GM12891 (cell line): ENCODE results near the gene ADAT1.

Experiments used
- POLR2A ChIP-seq: IDR thresholded peaks from 2 replicates; pipeline ENCODE4 v1.6.1; 2011; ENCODE audit warnings: low read depth, low read length, control low read depth
- POLR2AphosphoS5 ChIP-seq: IDR thresholded peaks from 2 replicates; pipeline ENCODE4 v1.6.1; 2011; ENCODE audit warnings: low read depth, low read length, control low read depth
- TAF1 ChIP-seq: IDR thresholded peaks from 2 replicates; pipeline ENCODE4 v1.6.1; 2011; ENCODE audit warnings: low read depth, low read length, control low read depth

DNA sequence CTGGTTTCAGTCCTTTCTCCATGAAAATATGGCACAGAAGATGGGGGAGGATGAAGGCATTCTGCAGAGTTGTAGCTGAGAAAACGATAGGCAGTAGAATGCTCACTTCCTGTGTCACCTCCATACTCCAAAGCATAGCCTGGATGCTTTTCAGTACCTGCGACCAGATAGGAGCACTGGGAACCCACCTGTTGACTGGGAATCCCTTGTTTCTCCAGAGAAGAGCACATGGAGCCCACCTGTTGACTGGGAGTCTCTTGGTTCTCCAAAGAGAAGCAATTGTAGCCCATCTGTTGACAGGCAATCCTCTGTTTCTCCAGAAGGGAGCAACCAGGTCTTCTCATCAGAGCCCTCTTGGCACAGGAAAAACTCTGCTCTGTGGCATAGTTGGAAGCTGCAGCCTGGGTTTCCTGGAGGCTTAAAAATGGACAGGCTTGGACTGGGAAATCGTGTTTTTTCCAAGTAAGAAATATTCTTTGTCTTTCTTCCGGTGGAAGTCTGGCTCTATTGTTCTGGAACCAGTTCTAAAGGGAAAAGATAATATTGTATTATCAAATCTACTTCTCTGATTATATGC is 37.7 kb upstream of the ADAT1 start:
- TF ChIP-seq POLR2A (no peak), POLR2AphosphoS5 (no peak), TAF1 (no peak)
